CD4-positive, alpha-beta T cell treated with Interferon gamma for 1 hour (primary cell): ENCODE data around the gene FBXO36.
"Not testable (repeated sequence)": the region's sequence is repeated elsewhere in the genome, so short reads cannot be mapped to it uniquely, and the experiment has no call there.

Experiments used
- DNase-seq: peaks from one replicate; pipeline ENCODE4 v3.0.0-alpha.2; 2020

FBXO36 gene

DNA sequence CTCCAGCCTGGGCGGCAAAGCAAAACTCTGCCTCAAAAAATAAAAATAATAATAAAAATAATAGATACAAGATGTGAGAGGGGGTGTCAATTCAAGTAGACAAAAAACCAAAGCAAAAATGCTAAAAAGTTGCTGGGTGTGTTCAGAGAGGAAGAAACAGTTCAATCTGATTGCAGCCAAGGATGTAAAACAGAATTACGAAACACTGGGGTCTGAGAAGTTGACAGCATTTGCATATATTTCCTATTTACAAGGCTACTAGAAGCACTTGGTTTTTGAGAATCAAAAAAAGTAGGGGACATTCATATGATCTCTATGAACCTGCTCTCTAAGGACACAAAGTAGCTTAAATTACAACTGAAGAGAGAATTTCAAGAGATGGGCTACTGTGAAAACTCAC lies 8.1 kb upstream of the FBXO36 start:
- no peak for DNase-seq

DNA sequence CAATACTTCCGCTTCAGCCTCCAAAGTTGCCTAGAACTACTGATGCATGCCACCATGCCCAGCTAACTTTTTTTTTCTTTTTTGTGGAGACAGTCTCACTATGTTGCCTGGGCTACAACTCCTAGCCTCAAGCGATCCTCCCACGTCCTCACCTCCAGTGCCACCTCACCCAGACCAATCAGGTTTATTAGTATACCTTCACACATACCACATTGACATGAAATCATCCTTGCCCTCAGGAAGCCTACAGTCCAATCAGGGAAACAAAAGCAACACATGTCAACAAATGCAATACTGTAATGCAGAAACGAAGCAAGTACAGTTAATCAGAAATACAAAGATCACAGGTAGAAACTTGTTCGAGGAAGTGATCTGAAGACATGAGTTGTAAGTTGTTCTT lies 4.5 kb upstream of the FBXO36 start:
- DNase-seq: no peak

DNA sequence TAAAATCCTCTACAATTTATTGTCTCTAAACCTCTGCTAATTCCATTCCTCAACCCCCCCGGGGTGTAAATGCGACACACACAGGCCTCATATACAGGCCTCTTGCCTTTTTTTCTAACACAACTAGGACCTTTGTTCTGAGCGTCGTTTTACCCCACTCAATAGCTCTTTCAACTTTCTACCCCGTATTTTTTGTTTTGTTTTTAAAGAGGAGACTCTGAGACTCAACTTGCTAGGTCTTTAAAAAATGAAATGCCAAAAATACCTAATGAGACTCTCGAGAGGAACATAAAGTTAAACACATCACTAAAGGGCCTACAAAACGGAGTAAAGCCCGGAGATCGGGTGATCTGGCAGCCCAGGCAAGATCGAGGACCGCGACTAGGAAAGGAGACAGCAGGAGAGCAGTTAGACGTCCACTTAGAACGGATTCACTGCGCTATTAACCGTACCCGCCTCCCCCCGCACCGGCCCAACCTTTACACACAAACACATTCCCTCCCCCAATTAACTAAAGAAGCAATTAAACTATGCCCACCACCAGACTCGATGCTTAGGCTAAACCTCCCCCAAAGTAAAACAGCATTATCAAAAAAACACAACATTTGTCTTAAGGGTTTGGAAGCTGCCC lies 2.2 kb upstream of the FBXO36 start:
- peak; percentile 4 for DNase-seq

DNA sequence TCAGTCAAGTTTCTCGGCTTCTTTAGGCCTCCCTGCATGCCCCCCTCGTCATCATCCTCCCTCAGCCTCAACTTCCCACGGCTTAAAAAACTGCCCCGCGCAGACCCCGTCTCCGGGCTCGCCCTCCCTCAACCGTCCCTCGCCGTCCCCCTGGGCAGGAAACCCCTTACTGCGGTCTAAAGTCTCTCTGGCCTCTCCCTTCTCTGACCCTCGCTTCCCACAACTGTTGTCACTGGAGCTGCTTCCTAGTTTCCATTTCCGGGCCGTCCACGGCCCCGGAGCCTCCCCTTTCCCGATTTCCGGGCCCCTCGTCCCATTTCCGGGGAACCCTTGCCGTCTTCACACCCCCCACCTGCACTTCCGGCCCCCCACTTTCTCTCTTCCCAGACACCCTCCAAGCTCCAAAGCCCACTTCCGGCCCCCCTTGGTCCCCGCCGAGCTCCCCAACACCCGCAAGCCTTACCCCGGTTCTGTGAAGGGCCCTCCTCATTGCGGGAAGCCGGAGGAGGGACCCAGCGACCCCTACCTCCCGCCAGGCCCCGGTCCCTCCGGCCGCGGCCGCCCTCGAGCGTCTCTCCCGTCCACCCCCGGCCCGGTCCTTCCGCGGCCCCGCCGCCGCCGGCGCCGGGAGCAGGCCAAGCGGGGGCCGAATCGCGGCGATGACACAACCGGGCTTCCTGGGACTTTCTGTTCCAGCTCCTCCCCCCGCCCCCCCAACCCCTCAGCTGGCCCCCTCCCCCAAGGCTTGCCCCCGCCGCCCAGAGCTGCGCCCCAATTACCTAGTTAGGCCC lies 1.0 kb upstream of the FBXO36 start:
- peak; percentile 71 for DNase-seq

DNA sequence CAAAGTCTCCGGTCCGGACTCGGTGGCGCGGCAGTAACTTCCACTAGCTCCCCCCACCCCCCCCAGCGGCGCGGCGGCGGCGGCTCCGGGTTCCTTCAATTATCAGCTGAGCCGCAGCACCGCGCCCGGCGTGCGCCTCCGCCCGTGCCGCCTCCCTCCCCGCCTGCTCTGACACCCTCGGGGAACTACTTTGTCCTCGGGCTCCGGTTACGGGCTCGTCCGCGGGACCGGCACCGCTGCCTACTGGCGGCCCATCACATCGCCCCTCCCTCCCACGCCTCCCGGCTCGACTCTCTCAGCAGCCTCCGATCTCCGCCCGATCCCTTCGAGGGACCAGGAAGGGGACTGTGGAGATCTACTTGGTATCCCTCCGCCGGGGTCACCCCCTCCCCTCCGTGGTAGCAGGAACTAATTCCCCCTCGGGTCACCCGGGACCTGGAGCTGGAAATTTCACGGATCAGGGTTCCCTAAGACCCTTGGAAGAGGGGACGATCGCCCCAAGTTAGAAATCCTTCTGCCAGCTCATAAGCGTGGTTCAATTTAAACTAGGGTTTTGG lies 333 bp upstream of the FBXO36 start, which contains the start of gene TRIP12:
TSS of gene TRIP12 (minus strand) at position 118 of the 557 bp plus-strand sequence. CDS start 41,930 bp downstream, outside the sequence.
- DNase-seq: peak; percentile 85

DNA sequence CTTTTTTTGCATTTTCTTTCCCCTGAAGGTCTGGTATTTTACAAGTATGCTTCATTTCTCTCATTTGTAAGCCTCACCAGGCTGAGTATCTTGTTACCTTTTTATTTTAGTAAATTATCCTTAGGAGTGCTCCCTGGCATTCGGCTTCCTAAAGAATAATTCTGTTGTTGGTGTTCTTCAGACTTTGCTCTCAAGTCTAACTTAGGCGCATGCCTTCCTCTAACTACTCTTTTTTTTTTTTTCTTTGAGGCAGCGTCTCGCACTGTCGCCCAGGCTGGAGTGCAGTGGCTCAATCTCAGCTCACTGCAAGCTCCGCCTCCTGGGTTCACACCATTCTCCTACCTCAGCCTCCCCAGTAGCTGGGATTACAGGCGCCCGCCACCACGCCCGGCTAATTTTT lies 2.2 kb downstream of the FBXO36 start:
- not testable (repeated sequence) for DNase-seq

DNA sequence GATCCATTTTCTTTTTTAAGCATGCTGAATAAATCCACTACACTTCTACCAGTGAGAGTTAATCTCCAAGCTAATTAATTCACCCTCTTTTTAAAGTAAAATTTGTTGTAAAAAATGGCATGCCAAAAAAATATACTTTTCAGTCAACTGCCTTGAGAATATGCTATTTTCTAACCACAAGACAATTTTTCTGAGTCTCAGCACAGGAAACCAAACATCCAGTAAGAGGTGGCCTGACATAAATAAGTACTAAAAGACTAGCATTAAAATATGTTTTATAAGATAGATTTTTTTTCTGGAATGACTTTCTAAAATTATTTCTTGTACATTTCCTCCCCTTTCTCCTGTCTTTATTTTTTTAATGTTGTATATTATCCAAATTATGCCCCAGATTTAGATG lies 2.9 kb downstream of the FBXO36 start:
- DNase-seq: no peak

DNA sequence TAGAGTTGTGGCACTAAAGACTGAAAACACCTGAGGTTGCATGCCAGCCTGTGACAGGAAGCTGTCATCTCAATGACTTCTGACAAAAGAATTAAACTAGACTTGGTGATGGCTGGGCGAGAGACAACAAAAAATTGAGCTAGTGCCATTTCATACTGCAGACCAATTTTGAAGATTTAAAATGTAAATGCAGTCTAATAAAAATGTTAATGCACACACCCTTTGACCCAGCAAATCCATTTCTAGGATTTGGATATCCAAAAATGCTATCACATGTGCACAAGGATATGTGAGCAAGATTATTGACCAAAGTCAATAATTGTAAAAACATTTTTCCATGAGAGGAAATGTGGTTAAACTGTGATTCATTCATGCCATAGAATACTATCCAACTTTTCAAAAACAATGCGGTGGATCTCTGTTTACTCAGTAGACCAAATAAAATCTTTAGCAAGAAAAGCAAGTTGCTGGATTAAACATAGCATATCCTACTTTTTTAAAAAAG lies 5.6 kb downstream of the FBXO36 start:
- DNase-seq: no peak

DNA sequence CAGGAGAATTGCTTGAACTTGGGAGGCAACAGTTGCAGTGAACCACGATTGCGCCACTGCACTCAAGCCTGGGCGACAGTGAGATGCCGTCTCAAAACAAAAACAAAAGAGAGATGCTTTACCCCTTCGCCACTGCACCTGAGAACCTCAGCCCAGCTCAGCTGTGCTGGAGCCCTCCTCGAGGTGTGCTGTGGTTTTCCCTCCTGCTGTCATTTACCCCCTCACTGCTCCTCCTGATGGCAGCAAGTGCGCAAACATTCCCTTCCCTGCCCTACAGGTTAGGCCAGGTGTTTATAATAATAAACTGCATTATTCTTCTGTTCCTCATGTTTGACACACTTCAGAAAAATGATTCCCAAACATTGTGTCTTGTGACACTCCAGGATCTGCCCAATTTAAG lies 8.4 kb downstream of the FBXO36 start:
- no peak for DNase-seq

DNA sequence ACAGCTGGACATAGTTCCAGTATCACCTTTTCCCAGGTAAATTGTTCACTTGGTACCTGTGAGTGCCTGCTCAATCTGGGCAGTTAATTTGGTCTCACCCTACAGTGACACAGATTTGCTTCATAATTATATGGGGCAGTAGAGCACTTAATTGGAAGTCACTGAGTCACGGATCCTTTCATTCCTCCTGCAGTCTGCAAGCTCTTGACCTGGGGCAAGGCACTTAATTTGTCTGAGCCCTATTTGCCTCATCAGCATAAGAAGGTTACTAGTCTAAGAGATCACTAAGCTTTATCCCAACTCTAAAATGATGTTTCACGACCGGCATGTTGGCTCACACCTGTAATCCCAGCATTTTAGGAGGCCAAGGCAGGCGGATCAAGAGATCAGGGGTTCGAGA lies 8.9 kb downstream of the FBXO36 start:
- DNase-seq: no peak

DNA sequence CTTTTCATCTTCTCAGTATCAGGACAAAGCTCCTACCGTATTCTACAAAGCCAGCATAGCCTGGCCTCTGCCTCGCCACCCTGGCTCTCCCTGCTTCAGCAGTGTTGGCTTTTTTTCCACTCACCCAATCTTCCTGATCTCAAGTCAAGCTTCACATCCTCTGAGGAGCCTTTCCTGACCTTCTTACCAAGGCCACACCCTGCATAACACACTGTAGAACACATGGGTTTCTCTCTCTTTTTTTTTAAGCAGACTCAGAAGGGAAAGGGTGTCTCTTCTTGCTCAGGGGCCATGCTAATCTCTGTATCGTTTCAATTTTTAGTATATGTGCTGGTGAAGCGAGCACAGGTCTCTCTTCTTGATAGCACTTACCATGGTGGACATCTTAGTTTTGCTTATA lies 15.2 kb downstream of the FBXO36 start:
- no peak for DNase-seq

DNA sequence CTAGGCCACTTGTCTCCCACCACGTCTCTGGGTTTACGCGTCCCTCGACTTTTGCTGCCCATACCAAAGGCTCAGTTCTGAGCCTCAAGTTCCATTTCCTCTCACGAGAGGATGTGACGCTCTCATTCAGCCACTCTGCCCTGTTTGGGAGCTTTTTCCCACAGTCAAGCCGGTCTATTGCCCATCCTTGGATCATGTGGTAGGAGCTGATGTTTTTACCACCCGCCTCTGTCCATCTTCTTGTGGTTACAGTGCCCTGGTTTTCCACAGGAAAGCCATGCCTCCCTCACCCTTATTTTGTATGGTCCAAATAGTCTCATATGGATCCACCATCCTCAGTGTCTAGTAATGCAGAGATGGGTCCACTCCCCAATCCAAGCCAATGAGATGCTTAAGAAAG lies 20.4 kb downstream of the FBXO36 start:
- DNase-seq: no peak

DNA sequence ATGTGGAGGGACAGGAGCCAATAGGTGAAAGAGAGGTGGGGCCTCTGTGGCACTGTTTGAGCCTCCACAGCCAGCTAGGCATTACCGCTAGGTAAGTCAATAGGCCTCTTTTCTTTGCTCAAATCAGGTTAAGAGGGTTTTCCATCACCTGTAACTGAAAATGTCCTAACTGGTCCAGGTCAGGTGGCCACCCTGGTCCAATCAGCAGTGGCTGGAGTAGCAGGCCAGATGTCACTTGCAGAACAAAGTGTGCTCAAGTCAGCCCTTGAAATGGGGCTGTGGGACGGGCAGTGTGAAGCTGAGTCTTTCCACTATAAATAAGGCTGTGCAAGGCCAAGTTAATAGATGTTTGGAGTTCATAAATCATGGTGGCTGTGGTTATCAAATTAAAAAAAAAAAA lies 20.9 kb downstream of the FBXO36 start:
- DNase-seq: no peak

DNA sequence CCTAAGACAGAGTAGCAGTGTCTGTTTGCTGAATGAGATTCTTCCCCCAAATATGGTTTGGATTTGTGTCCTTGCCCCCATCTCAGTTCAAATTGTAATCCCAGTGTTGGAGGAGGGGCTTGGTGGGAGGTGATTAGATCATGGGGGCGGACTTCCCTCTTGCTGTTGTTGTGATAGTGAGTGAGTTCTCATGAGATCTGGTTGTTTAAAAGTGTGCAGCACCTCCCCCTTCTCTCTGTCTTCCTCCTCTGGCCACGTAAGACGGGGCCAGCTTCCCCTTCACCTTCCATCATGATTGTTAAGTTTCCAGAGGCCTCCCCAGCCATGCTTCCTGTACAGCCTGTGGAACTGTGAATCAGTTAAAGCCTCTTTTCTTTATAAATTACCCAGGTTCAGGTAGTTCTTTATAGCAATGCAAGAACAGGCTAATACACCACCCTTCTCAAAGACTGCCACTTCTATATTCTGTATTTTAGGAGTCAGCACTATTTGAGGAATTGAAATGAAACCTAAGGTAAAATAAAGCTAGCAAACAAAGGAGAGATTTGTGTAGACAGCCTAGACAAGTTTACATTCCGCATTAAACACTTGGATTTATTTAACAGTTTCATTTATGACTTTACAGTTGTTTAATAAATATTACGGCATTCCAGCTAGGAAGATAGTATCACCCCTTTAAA lies 21.6 kb downstream of the FBXO36 start:
- no peak for DNase-seq

DNA sequence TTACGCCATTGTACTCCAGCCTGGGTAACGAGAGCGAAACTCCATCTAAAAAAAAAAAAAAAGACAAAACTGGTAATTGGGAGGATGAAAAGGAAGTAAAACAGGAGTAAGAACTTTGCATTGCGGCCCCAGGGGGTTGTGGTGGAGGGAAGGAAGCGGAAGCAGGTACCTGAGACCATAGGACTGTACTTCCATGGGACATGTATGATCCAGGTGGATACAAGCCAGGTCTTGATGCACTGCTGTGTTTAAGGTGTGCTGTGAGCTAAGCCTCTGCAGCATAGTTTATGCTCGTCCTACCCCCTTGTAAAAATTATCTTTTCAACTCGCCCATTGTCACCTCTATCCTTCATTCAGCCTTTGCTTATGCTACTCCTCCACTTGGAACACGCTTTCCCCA lies 23.7 kb downstream of the FBXO36 start:
- DNase-seq: no peak

DNA sequence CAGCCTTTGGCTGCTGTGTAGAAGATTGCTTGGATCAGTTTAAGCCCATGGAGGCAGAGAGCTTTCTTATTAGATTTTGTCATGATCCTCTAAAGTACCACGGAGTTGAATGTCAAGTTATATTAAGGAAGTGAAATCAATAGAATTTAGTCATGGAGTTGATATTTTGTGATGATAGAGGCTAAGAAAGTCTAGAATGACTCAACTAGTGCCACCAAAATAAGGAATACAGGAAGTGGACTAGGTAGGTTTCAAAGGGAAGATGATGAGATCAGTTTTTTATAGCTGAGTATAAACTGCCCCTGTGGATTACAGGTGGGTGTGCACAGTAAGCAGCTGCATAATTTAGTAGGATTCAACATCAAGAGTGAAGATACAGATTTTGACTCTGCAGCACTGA lies 25.2 kb downstream of the FBXO36 start:
- DNase-seq: no peak

DNA sequence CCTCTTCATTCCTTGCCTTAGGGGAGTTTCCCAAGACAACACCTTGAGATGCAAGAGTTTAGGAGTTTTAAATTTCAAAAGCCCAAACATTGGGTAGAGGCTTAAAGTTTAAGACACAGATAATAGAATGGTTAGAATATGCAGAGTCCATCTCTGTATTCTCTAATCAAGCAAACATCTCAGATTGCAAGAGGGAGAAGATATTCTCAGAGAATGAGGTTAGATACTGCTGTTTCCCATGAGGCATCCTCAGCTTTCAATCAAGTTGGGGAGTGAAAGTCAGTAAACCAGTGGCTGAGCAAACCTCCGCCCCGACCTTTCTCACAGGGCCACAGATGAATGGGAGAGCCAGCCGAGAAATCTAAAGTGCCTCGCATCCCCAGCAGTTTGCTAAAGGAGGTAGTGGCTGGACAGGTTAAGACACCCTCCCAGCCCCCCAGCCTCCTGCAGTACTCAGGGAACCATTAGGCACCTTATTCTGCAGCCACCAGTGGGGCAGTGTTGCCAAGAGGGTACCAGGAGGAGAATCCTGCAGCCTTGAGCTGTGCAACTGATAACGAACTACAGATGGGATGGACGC lies 30.0 kb downstream of the FBXO36 start:
- DNase-seq: no peak

DNA sequence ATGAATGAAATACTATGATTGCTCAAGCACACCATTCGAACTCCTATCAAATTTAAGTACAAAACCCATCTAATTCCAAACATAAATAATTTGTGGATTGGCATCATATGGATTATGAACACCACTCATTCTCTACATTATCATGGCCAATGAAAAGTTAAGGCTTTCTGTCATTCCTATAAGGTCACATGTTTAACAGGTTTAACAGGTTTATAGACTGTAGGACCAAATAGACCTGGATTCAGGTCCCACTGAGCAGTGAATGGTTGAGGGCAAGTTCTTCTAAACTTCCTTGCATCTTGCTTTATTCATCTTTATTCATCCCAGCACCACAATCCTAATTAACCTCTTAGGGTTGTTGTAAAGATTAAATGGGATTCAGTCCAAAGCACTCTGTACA lies 33.4 kb downstream of the FBXO36 start:
- DNase-seq: no peak

DNA sequence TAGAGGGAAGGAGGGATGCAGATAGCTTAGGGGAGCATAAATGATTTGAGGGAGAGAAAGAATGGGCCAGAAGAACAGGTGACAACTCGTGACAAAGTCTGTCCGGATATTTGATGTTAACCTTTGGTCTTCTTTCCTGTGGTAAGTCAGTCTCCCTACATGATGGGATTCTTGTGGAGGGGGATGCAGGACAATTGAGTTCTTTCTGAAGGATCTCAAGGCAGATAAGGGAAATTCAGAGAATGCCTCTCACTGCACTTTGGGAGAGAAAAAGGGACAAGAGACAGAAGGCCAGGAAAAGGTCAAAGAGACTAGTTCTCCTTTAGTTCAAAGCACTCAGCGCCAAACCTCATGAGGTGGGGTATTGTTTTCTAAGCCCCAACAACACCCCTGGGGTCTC lies 34.2 kb downstream of the FBXO36 start:
- DNase-seq: no peak

DNA sequence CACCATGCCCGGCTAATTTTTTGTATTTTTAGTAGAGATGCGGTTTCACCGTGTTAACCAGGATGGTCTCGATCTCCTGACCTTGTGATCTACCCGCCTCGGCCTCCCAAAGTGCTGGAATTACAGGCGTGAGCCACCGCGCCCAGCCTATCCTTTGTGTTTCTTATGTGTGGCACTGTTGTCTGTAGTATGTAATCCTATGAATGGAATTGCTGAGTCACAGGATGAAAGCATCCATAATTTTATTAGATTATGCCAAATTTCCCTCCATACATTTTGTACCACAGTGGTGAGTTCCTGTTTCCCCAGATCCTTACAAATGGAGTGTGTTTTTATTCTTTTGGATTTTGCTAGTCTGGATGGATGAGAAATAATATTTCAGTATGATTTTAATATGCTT lies 41.3 kb downstream of the FBXO36 start:
- not testable (repeated sequence) for DNase-seq

DNA sequence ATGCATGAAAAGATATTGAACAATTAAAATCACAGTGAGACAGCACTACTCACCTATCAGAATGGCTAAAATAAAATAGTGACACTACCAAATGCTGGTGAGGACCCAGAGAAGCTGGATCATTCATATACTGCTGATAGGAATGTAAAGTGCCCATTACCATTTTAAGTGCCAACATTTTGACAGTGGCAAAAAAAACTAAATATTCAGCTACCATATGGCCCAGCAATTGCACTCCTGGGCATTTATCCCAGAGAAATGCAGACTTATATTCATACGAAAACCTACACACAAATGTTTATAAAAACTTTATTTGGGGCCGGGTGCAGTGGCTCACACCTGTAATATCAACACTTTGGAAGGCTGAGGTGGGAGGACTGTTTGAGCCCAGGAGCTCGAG lies 47.6 kb downstream of the FBXO36 start:
- no peak for DNase-seq

DNA sequence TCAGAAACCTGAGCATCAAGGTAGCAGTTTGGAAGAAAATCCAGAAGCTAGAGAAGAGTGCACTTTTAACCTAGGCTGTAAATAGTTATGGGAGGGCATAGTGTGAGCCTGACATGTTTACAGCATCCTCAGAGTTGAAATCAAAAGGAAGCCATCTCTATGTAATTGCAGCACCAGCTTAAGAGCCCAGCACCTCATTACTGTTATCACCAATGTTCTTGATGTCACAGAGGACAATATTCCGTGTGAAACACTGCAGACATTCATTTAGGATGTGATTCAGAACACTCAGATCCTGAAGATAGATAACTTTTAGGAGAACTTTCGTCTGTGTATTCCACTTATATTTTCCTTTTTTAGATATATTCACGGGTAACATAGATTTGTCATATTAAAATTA lies 48.1 kb downstream of the FBXO36 start:
- DNase-seq: no peak

DNA sequence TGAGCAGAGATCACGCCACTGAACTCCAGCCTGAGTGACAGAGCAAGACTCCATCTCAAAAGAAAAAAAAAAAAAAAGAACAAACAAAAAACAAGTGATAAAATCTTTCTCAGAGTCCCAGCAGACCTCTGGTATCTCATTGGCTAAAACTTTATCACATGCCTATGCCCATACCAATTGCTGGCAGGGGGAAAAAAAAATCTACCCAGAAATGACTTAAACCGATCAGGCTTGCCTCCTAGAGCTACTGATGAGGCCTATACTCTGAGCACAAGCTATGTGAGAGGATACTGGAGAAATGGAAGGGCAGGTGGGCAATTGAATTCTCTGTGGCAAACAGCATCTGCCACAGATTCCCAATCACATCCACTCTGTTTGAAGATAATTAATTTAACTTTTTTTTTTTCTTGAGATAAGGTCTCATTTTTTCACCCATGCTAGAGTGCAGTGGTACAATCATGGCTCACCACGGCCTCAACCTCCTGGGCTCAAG lies 49.0 kb downstream of the FBXO36 start:
- no peak for DNase-seq
